Embryonic facial prominence (tissue), 1 donor: ENCODE results near the gene DNM3.

ENCODE experiments used
- DNase-seq: peaks from one replicate; pipeline ENCODE4 v3.0.0-alpha.2; 2016; ENCODE audit errors: extremely low spot score

Gene DNM3

GRCh38 chr1:172230526-172230925 lies 389.2 kb downstream of the DNM3 start:
- no peak for DNase-seq

GRCh38 chr1:172236958-172237357 lies 395.7 kb downstream of the DNM3 start:
- DNase-seq = no peak

DNA sequence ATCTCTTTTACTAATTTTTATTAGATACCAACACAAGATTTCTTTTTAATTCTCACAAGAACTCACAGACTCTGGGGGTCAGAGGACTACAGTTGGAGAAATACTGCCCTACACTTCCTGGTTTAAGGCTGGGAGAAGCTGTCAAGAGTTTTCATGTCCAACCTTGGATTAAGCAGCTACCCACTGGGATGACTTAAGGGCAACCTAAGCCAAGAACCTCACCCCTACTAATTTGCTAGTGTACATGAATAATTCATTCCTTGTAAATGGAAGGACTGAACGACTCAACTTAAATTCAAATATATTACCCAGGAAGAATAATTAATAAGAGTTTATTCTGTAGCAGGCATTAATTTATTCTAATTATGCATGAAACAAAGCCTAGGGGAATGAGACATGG lies 396.9 kb downstream of the DNM3 start:
- no peak for DNase-seq

- DNase-seq = no peak
Measured at GRCh38 chr1:172238965-172239364, 397.7 kb downstream of the DNM3 start.

DNA sequence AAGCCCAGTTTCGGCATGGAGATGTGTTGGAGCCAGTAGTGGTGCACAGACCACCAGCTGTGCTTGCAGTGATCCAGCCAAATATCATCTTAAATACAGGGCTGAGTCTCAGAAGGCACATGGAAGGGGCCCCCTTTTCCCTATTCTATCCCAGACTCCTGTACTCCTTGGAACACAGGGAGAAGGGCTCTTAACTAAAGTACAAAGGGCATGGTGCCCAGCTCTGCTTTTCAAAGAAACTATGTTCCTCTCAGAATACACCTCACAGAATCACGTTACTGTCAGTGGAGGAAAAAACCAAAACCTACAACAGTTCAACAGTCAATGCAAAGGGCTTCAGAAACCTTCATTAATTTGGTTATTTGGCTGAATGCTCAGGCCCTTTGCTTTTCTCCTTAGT lies 398.6 kb downstream of the DNM3 start:
- DNase-seq = no peak

DNA sequence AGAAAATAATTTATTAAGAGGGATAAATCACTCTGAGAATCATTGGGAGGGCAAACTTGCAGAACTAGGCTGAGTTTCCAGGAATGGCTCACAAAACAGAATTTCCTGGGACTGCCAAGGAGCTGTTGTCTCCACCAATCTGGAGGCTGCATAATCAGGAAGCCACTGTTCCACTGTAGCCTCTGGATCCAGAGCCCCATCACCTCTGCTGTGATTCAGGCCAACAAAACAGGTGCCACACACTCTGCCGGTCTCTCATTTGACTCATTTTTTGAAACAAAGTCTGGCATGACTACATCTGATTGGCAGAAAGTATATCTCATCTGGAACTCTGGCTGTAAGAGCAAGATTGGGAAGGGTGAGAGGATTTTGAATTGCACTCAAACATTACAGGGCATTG lies 400.2 kb downstream of the DNM3 start:
- no peak for DNase-seq

DNA sequence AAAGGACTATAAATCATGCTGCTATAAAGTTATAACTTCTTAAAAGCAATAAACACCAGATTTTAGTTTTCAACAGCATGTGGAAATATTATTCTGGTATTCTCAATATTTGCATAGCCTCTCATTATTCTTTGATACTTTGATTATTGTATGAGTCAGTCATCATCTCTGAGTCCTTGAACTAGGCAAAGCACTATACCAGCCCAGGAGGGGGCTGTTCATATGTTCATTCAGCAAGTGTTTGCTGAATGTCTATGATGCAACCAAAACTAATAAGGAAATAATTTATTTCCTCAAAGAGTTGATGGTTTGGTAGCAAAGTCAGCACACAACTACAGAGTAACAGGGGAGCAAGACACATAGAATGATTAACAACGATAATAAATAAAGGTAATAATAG lies 403.6 kb downstream of the DNM3 start:
- DNase-seq = no peak

DNA sequence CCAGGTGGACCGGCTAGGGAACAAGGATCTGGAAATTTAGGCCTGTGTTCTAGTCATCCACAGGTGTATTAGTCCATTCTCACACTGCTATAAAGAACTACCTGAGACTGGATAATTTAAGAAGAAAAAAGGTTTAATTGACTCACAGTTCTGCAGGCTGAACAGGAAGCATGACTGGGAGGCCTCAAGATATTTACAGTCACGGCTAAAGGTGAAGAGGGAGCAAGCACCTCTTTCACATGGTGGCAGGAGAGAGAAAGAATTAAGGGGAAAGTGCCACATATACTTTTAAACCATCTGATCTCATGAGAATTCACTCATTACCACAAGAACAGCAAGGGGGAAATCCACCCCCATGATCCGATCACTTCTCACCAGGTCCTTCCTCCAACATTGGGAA lies 404.5 kb downstream of the DNM3 start:
- no peak for DNase-seq

GRCh38 chr1:172246521-172247390 lies 405.5 kb downstream of the DNM3 start:
- no peak for DNase-seq

DNA sequence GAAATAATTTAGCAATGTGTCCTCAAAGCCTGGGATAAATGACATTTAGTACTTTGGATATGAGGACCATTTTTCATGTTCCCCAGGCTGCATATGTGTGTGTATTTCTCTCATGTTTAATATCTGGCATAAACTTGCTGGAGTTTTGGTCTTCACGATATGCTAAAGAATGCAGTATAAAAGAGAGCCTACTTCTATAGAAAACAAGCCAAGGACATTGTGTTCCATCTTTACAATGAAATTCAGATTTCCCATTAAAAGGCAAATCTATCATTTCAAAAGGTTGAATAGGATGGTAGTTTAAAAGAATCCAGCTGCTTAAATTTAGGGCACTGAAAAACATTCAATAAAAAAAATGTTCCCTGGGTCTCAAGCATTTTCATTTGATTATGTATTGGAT lies 410.2 kb downstream of the DNM3 start:
- DNase-seq = no peak

- no peak for DNase-seq
Measured at GRCh38 chr1:172252321-172252720, 411.0 kb downstream of the DNM3 start.

DNA sequence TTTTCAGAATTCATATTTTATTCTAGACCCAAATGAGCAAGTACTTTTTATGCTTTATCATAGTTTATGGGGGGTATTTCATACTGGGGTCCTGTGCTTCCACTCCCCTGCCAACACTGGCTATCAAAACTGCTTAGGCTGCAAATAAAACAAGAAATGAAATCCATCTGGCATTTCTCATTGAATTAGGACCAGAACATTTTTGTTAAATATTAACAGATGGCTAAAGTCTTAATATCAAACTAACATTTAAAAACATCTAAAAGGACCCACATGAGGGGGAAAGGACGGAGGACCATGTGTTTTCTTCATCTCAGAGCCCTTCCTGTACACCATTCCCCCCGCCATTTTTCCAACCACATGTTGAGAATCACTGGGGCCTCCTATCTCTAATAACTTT lies 411.7 kb downstream of the DNM3 start:
- DNase-seq = no peak

DNA sequence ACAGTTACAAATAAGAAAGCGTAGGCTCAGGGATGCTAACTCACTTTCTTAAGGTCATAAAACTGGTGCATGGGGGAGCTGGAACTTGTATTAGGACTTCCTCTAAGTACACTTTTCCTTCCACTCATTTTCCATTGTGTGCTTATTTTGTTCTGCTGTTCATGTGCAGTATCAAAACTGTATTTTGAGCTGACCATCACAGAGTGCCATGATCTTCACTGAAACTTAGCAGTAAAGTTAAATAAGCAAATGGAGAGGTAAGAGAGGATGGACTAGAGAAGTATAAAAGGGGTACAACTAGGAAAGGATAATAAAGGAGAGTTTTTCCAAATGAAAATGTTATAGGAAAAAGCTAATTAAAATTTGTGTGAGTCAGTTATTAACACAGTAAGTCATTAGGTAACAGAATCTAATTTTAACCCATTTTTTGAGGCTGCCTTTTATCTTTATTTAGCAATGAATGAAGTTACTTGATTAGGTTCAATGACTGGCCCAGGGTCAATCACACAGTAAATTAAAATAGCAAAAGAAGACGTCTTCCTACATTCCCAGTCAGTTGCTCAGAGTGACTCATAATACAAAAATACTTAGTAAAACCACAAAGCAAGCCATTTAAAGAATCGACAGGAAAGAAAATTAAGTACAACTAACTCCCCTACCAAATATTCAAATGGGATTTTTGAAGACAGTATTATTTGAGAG lies 413.4 kb downstream of the DNM3 start:
- no peak for DNase-seq

- no peak for DNase-seq
Measured at GRCh38 chr1:172255223-172255560, 413.9 kb downstream of the DNM3 start.

DNA sequence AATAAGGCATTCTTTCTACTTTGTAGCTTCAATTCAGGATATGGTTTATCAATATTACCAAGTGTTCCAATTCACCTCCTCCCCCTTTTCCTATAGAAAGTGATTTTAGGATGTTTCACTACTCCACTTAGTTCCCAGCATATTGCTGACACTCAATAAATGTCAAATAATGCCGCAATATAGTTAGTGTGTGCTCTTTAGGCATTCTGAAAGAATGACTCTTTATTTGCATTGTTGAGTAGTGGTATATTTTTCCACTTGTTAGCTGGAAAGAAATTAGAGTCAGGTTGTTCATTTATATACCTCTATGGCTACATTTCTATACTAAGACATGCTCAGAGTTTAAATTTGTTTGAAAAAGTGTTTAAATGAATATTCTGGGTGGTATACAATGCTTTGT lies 424.6 kb downstream of the DNM3 start:
- no peak for DNase-seq

- no peak for DNase-seq
Measured at GRCh38 chr1:172266528-172267174, 425.4 kb downstream of the DNM3 start.

DNA sequence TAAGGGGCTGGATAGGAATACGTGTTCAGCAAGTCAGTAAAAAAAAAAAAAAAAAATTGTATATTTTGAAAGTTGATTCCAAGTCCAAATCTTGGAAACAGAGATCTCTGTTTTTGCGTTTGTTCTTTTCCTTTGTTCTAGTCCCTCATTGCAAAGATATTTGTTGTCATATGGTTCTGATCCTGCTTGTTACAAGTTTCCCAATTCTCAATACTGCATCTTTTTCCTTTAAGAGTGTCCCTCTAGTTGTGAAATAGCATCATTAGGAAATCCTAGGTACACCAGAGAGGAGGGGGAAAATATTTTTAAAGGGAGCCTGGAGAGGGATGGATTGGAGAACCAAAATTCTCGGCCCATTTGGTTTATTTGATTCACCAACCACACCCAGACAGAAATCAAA lies 426.9 kb downstream of the DNM3 start:
- no peak for DNase-seq

GRCh38 chr1:172269084-172269483 lies 427.8 kb downstream of the DNM3 start:
- no peak for DNase-seq

DNA sequence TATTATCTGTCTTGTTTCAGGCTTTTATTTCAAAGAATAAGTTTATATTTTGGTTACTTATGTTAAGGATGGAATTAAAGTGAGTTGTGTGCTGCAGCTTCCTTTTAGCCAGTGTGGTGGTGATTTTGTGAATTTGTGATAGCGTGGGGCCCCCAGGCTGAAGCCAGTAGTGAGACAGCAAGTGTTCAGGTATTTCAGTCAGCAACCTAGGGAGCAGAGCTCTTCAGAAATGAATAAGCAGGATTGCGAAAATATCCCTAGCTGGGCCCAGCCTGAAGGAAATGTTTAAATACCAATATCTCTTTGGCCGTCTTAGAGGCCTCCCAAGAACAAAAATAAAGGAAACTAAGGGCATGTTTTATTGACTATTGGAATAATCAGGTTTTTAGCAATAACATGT lies 428.3 kb downstream of the DNM3 start:
- no peak for DNase-seq

DNA sequence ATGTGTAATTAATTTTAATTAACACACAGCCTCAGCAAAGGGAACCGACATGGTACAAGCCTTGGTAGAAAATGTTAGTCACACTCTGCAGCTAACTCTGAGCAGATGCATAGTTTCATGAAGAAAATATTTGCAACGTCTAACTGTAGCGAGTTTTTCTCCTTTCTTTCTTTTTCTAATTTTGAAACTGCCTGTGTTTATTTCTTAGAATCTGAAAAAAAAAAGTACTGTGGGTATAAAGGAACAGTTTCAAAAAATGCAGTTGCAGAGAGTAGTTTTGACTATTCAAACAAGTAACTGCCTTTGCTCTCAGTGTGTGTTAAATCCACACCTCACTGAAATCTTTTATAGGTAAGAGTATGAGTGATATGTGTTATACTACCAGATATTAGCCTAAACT lies 429.3 kb downstream of the DNM3 start:
- DNase-seq = no peak

DNA sequence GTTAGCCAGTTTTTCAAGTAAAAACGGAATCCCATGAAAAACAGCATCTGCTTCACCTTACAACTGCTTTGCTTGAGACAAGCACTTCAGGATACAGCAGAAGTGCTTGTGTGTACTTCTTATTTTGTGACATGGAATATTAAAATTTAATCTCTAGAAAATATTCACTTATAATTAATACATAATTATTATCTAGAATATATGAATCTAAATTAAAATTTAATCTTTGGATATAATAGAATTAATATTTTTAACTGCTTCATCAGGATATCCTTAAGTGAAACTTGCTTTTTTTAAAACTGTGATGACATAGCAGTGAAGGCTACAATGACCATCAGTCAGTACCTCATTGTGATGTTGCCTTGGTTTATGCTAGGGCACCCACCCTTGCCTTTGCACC lies 430.8 kb downstream of the DNM3 start:
- DNase-seq = no peak

DNA sequence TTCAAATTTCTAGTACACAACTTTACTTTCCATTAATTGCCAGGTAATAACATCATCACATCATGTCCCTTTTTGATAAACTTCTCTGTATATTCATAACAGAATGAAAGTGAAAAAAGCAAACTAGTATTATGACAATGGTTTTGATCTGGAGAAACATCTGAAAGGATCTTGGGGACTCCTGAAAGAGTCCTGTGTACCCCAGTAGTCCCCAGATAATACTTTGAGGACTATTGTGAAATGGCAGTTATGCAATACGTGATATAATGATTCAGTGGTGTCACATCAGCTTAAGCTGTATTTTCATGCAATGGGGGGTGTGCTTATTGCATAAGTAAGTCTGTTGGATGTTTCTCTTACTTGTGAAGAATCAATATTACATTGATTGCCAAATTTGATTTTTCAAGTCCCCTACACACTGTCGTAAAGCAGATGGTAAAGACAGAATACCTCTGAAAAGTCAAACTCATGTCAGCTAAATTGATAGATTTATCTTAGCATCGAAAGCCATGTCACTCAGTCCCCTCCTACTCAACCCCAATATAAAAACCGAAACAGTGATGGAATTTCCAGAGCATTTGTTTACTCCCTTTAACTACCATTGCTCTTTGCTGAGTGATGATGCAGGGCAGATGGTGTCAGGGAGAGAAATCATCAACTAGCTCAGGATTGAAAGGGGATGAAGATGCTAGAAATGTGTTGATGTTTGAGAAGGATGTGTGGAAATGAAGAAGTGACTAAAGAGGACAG lies 432.5 kb downstream of the DNM3 start:
- DNase-seq = no peak
